ENCODE data around the gene PRR16. TPM values are rescaled to one million over a fixed set of nuclear protein-coding genes. Genes with fewer than 3 reads are reported as not detected.

The PRR16 gene
- total and polyA plus RNA-seq, 2 experiments from 2014 or later = 1.0 to 1.7 TPM

GRCh38 chr5:120452471-120452870 is 11.6 kb upstream of the PRR16 start (continued):
- no peak for TF ChIP-seq STAT1 (IDR thresholded peaks at IDR 0.05; ENCODE audit: unreplicated experiment)
- TF ChIP-seq, protein P1, sequence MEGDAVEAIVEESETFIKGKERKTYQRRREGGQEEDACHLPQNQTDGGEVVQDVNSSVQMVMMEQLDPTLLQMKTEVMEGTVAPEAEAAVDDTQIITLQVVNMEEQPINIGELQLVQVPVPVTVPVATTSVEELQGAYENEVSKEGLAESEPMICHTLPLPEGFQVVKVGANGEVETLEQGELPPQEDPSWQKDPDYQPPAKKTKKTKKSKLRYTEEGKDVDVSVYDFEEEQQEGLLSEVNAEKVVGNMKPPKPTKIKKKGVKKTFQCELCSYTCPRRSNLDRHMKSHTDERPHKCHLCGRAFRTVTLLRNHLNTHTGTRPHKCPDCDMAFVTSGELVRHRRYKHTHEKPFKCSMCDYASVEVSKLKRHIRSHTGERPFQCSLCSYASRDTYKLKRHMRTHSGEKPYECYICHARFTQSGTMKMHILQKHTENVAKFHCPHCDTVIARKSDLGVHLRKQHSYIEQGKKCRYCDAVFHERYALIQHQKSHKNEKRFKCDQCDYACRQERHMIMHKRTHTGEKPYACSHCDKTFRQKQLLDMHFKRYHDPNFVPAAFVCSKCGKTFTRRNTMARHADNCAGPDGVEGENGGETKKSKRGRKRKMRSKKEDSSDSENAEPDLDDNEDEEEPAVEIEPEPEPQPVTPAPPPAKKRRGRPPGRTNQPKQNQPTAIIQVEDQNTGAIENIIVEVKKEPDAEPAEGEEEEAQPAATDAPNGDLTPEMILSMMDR (conservative IDR thresholded peaks at IDR 0.05; ENCODE audit: low read depth in 2 of 2) = no peak
- no peak for TF ChIP-seq ETS1 (IDR thresholded peaks at IDR 0.05)
- no peak for TF ChIP-seq JUNB (IDR thresholded peaks at IDR 0.05; ENCODE audit: unreplicated experiment)
- TF ChIP-seq EZH2phosphoT487 (IDR thresholded peaks at IDR 0.05; ENCODE audit: unreplicated experiment) = no peak
- no peak for TF ChIP-seq CREB1 (CRISPR knock-in tag; IDR thresholded peaks at IDR 0.05; ENCODE audit: low read depth)
- no peak for TF ChIP-seq POLR2AphosphoS5 (IDR thresholded peaks at IDR 0.05; ENCODE audit: low read depth)

- peaks cover 3% of the 10 kb centered on the region; the same call in 1 of the 3 replicates for H3K36me3 Mint-ChIP-seq (ENCODE audit: low read depth)
- H2AFZ ChIP-seq = no peak overlapping the region
- H3F3A ChIP-seq (replicated peaks; ENCODE audit: low read depth) = no peaks in the 10 kb centered on the region
- peaks cover 5% of the 10 kb centered on the region; the same call in 2 of the 3 replicates for H3K4me1 Mint-ChIP-seq
- DNase-seq (ENCODE audit: low spot score) (peak; percentile 44), ATAC-seq (peak; percentile 55)
- no peak overlapping the region for H3K4me2 ChIP-seq
- peaks cover 11% of the 10 kb centered on the region for H3K9me3 Mint-ChIP-seq
- H3K27ac Mint-ChIP-seq = no peak overlapping the region
- no peak overlapping the region for H3K4me3 Mint-ChIP-seq
- H3K36me3 ChIP-seq (ENCODE audit: insufficient read depth) = no peaks in the 10 kb centered on the region
- H3K27ac ChIP-seq (ENCODE audit: low read depth) = no peak overlapping the region
- H3K27me3 Mint-ChIP-seq (ENCODE audit: insufficient read depth, low read depth, poor library complexity) = peaks cover 1% of the 10 kb centered on the region
- H3K79me2 ChIP-seq (replicated peaks; ENCODE audit: insufficient read depth) = no peaks in the 10 kb centered on the region
- H3K27me3 ChIP-seq (ENCODE audit: insufficient read depth) = no peaks in the 10 kb centered on the region
- TF ChIP-seq STAT1 (IDR thresholded peaks at IDR 0.05; ENCODE audit: unreplicated experiment) (no peak), EZH2phosphoT487 (IDR thresholded peaks at IDR 0.05; ENCODE audit: unreplicated experiment) (no peak), NANOG (IDR thresholded peaks at IDR 0.05; ENCODE audit: borderline replicate concordance) (no peak), ZNF331 (CRISPR knock-in tag; IDR thresholded peaks at IDR 0.05; ENCODE audit: low read depth) (no peak), ZNF462 (CRISPR knock-in tag; IDR thresholded peaks at IDR 0.05) (no peak), POLR2AphosphoS5 (IDR thresholded peaks at IDR 0.05; ENCODE audit: low read depth) (no peak), ZNF114 (CRISPR knock-in tag; IDR thresholded peaks at IDR 0.05) (no peak), ETS1 (IDR thresholded peaks at IDR 0.05) (no peak)
- no peaks in the 10 kb centered on the region for H3K4me1 ChIP-seq (ENCODE audit: insufficient read depth)
- H4K20me1 ChIP-seq (replicated peaks; ENCODE audit: insufficient read depth) = no peaks in the 10 kb centered on the region
- H3K4me3 ChIP-seq = no peak overlapping the region
- peaks cover 3% of the 10 kb centered on the region; the same call in 1 of the 2 replicates for H3K9me2 ChIP-seq (ENCODE audit: insufficient read depth)
These were observed 9.9 kb upstream of the PRR16 start for GRCh38 chr5:120454094-120454798.

Measured in GM23338 (cell line).